Measurements from ENCODE around the gene IRF9.

Gene IRF9

DNA sequence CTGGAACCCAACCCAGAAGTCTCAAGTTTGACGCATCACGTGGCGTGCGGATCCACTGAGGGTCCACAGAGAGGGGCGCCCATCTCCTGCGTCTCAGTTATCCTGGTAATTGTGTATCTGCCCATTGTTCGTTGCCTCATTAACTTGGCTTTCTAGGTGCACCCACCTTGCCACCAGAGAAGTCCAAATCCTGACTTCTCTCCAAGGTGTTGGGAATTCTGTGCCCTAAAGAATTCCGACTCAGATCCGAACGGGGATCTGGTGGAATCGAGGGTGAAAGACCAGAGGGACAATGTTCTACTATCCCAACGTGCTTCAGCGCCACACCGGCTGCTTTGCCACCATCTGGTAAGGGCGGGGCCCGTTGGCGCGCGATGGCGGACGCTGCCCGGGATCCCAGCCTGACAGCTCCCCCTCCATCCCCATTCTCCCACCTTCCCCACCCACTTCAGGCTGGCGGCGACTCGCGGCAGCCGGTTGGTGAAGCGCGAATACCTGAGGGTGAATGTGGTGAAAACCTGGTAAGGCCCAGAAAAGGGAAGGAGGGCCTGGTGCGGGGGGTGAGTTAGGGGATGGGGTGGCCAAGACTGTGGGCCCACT is 11.3 kb downstream of the IRF9 start:
- no peak for ATAC-seq (ENCODE audit: insufficient read depth, low read depth)
- TF ChIP-seq EZH2 (IDR thresholded peaks at IDR 0.05; ENCODE audit: borderline replicate concordance, low read depth, low read length, severe bottlenecking) (no peak), CTCF (IDR thresholded peaks at IDR 0.05; ENCODE audit: borderline replicate concordance, extremely low read depth, low read length, poor library complexity, severe bottlenecking) (no peak)
- Histone ChIP-seq H3K79me2 (ENCODE audit: insufficient read depth, low read length) (no peaks in the 10 kb centered on the region), H3K27me3 (ENCODE audit: insufficient read depth, low read length, poor library complexity) (no peaks in the 10 kb centered on the region), H3K27ac (ENCODE audit: low read length) (no peak overlapping the region), H3K9ac (ENCODE audit: low read depth, low read length) (no peak overlapping the region), H2AFZ (ENCODE audit: low read depth, low read length) (no peak overlapping the region), H3K36me3 (ENCODE audit: insufficient read depth, low read length) (no peaks in the 10 kb centered on the region), H3K4me2 (ENCODE audit: insufficient read depth, low read length) (no peak overlapping the region), H3K9me3 (ENCODE audit: insufficient read depth, low read length, severe bottlenecking) (no peaks in the 10 kb centered on the region), H3K4me1 (ENCODE audit: insufficient read depth, low read length) (no peaks in the 10 kb centered on the region), H3K4me3 (ENCODE audit: low read depth in 1 of 2, low read length in 2 of 2) (no peak overlapping the region), H4K20me1 (ENCODE audit: insufficient read depth, low read length) (no peaks in the 10 kb centered on the region)
- DNase-seq: no peak

DNA sequence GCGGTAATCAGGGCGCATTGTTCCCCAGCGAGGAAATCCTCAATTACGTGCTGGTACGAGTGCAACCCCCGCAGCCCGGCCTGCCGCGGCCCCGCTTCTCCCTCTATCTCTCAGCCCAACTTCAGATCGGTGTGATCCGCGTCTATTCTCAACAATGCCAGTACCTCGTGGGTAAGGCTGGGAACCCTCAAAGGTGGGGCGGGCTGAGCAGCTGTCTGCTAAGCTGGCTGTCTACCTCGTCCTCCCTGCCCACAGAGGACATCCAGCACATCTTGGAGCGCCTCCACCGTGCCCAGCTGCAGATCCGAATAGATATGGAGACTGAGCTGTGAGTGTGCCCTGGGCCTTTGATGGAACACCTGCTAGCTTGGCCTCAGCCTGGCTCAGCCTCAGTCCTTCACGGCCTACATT is 11.8 kb downstream of the IRF9 start:
- Histone ChIP-seq H3K27ac (ENCODE audit: low read length) (no peak overlapping the region), H3K27me3 (ENCODE audit: insufficient read depth, low read length, poor library complexity) (no peaks in the 10 kb centered on the region), H3K4me1 (ENCODE audit: insufficient read depth, low read length) (no peaks in the 10 kb centered on the region), H3K4me2 (ENCODE audit: insufficient read depth, low read length) (no peak overlapping the region), H4K20me1 (ENCODE audit: insufficient read depth, low read length) (no peaks in the 10 kb centered on the region), H3K9me3 (ENCODE audit: insufficient read depth, low read length, severe bottlenecking) (no peaks in the 10 kb centered on the region), H2AFZ (ENCODE audit: low read depth, low read length) (no peak overlapping the region), H3K4me3 (ENCODE audit: low read depth in 1 of 2, low read length in 2 of 2) (no peak overlapping the region), H3K36me3 (ENCODE audit: insufficient read depth, low read length) (no peaks in the 10 kb centered on the region), H3K9ac (ENCODE audit: low read depth, low read length) (no peak overlapping the region), H3K79me2 (ENCODE audit: insufficient read depth, low read length) (no peaks in the 10 kb centered on the region)
- TF ChIP-seq EZH2 (IDR thresholded peaks at IDR 0.05; ENCODE audit: borderline replicate concordance, low read depth, low read length, severe bottlenecking) (no peak), CTCF (IDR thresholded peaks at IDR 0.05; ENCODE audit: borderline replicate concordance, extremely low read depth, low read length, poor library complexity, severe bottlenecking) (no peak)
- DNase-seq (peak; percentile 25), ATAC-seq (ENCODE audit: insufficient read depth, low read depth) (peak; percentile 23; the same call in 2 of the 3 replicates)

DNA sequence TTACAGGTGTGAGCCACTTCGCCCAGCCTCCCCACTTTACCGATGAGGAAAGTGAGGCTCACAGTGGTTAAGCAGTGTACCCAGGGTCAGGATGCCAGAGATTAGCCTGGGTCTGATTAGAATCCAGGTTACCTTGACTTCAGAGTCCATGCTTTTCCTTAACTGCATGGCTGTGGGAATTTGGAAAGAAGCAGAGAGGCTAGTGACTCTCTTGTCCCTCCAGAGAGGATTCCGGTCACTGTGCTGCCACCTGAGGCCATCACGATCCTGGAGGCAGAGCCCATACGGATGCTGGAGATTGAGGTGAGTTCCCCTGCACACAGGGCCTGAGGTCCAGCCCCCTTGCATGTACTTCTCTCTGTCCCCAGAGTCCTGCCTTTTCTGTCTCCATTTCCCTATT is 15.5 kb downstream of the IRF9 start:
- Histone ChIP-seq H3K4me1 (ENCODE audit: insufficient read depth, low read length) (no peaks in the 10 kb centered on the region), H2AFZ (ENCODE audit: low read depth, low read length) (no peak overlapping the region), H3K4me3 (ENCODE audit: low read depth in 1 of 2, low read length in 2 of 2) (no peak overlapping the region), H3K4me2 (ENCODE audit: insufficient read depth, low read length) (no peak overlapping the region), H3K9ac (ENCODE audit: low read depth, low read length) (no peak overlapping the region), H3K27me3 (ENCODE audit: insufficient read depth, low read length, poor library complexity) (no peaks in the 10 kb centered on the region), H4K20me1 (ENCODE audit: insufficient read depth, low read length) (peaks cover 10% of the 10 kb centered on the region; the same call in 1 of the 2 replicates), H3K9me3 (ENCODE audit: insufficient read depth, low read length, severe bottlenecking) (no peaks in the 10 kb centered on the region), H3K79me2 (ENCODE audit: insufficient read depth, low read length) (no peaks in the 10 kb centered on the region), H3K27ac (ENCODE audit: low read length) (no peak overlapping the region), H3K36me3 (ENCODE audit: insufficient read depth, low read length) (peaks cover 34% of the 10 kb centered on the region)
- no peak for ATAC-seq (ENCODE audit: insufficient read depth, low read depth)
- TF ChIP-seq CTCF (IDR thresholded peaks at IDR 0.05; ENCODE audit: borderline replicate concordance, extremely low read depth, low read length, poor library complexity, severe bottlenecking) (no peak), EZH2 (IDR thresholded peaks at IDR 0.05; ENCODE audit: borderline replicate concordance, low read depth, low read length, severe bottlenecking) (no peak)
- no peak for DNase-seq
